H1 (cell line): ENCODE results near the gene MTFR2. TPM values are rescaled to one million over a fixed set of nuclear protein-coding genes. Genes with fewer than 3 reads are reported as not detected.

Experiments used
- CTCF ChIA-PET: fragments of 300-600 bp; sonication (Branson Sonifier 250); formaldehyde crosslinking; loops from one replicate; lab custom pipeline; 2021; ENCODE audit not compliant: partially characterized antibody; lab: Charles Lee
- POLR2A ChIA-PET: fragments of 300-600 bp; sonication (Branson Sonifier 250); formaldehyde crosslinking; loops from one replicate; lab custom pipeline; 2021; ENCODE audit warnings: inconsistent platforms; ENCODE audit not compliant: partially characterized antibody; lab: Charles Lee
- DNase-seq, 2 experiments: peaks; one replicate each; pipeline versions ENCODE4 v3.0.0 to v3.0.0-alpha.2; 2010 to 2022; ENCODE audit warnings: low spot score in 2 of 2, low read depth in 1 of 2, mixed read lengths in 1 of 2
- FAIRE-seq: peaks from 2 replicates; lab custom pipeline; 2011; peaks lifted over from hg19 to GRCh38; lab: Jason Lieb, UNC
- H2AFZ ChIP-seq: 2 replicates; pipeline ENCODE4 v1.8.1; 2012; ENCODE audit warnings: low read length, inconsistent platforms
- H2AK5ac ChIP-seq: 2 replicates; pipeline ENCODE4 v1.6.1; 2013; ENCODE audit warnings: low read depth, low read length
- H2BK120ac ChIP-seq: replicated peaks from 2 replicates; pipeline ENCODE3; 2013; ENCODE audit warnings: low read depth, low read length, inconsistent platforms
- H2BK12ac ChIP-seq: 2 replicates; pipeline ENCODE4 v1.6.1; 2013; ENCODE audit warnings: low read depth, low read length
- H2BK15ac ChIP-seq: 2 replicates; pipeline ENCODE4 v1.6.1; 2013; ENCODE audit warnings: low read length
- H2BK20ac ChIP-seq: 2 replicates; pipeline ENCODE4 v1.6.1; 2013; ENCODE audit warnings: low read length
- H2BK5ac ChIP-seq: 2 replicates; pipeline ENCODE4 v1.6.1; 2013; ENCODE audit warnings: low read depth, low read length
- H3K14ac ChIP-seq: 2 replicates; pipeline ENCODE4 v1.6.1; 2013; ENCODE audit warnings: inconsistent platforms; ENCODE audit not compliant: insufficient read length
- H3K18ac ChIP-seq: 2 replicates; pipeline ENCODE4 v1.6.1; 2013; ENCODE audit warnings: low read length; ENCODE audit errors: extremely low read depth
- H3K23ac ChIP-seq: 2 replicates; pipeline ENCODE4 v1.6.1; 2013; ENCODE audit warnings: inconsistent platforms; ENCODE audit not compliant: insufficient read length
- H3K23me2 ChIP-seq: 2 replicates; pipeline ENCODE4 v1.6.1; 2013; ENCODE audit warnings: low read depth, low read length
- H3K27ac ChIP-seq: 2 replicates; pipeline ENCODE4 v1.6.1; 2011; ENCODE audit warnings: low read depth, low read length, inconsistent platforms
- H3K27me3 ChIP-seq, 4 experiments: replicated peaks in 1 of 4; 1 replicate in 1 of 4; 2 replicates in 3 of 4; pipeline versions ENCODE4 v1.6.1 to v1.8.1; 2011 to 2013; ENCODE audit warnings: low read length in 3 of 4, mild to moderate bottlenecking in 3 of 4, inconsistent platforms in 2 of 4, mixed read lengths in 2 of 4, moderate library complexity in 1 of 4; ENCODE audit not compliant: control insufficient read depth in 3 of 4, insufficient read depth in 3 of 4; ENCODE audit errors: extremely low read depth in 1 of 4
- H3K36me3 ChIP-seq, 4 experiments: 2 replicates each; pipeline versions ENCODE4 v1.6.1 to v1.8.1; 2011 to 2013; ENCODE audit warnings: mild to moderate bottlenecking in 4 of 4, low read length in 3 of 4, moderate library complexity in 2 of 4, control low read depth in 1 of 4, inconsistent platforms in 1 of 4; ENCODE audit not compliant: insufficient read depth in 4 of 4, control insufficient read depth in 2 of 4
- H3K4ac ChIP-seq: replicated peaks from 2 replicates; pipeline ENCODE3; 2013; ENCODE audit warnings: low read length, low read depth, mixed read lengths, inconsistent platforms; ENCODE audit not compliant: insufficient read length
- H3K4me1 ChIP-seq, 4 experiments: replicated peaks in 1 of 4; 1 replicate in 1 of 4; 2 replicates in 3 of 4; pipeline versions ENCODE4 v1.6.1 to v1.8.1; 2011 to 2013; ENCODE audit warnings: low read length in 3 of 4, inconsistent platforms in 2 of 4, mixed read lengths in 1 of 4; ENCODE audit not compliant: insufficient read depth in 4 of 4, control insufficient read depth in 3 of 4
- H3K4me2 ChIP-seq, 2 experiments: 2 replicates each; pipeline versions ENCODE4 v1.6.1 to v1.8.1; 2011 to 2013; ENCODE audit warnings: low read depth in 2 of 2, low read length in 2 of 2, control low read depth in 1 of 2, inconsistent platforms in 1 of 2, mild to moderate bottlenecking in 1 of 2; ENCODE audit not compliant: insufficient read depth in 1 of 2
- H3K4me3 ChIP-seq, 4 experiments: fragments of 200-600, 300-600 bp in 1 of 4; sonication (generic), shearing (Covaris generic), sonication (Bioruptor Twin) in 1 of 4; 2 replicates each; pipeline versions ENCODE4 v1.5.1 to v1.8.1; 2011 to 2016; ENCODE audit warnings: low read length in 4 of 4, low read depth in 3 of 4, control low read depth in 2 of 4, inconsistent platforms in 2 of 4, mild to moderate bottlenecking in 2 of 4, mixed read lengths in 1 of 4, moderate library complexity in 1 of 4; ENCODE audit not compliant: insufficient read depth in 2 of 4; ENCODE audit errors: extremely low read depth in 1 of 4
- H3K56ac ChIP-seq: replicated peaks from 2 replicates; pipeline ENCODE3; 2013; ENCODE audit warnings: low read depth, mild to moderate bottlenecking, mixed read lengths, low read length, inconsistent platforms; ENCODE audit not compliant: insufficient read length
- H3K79me1 ChIP-seq: 2 replicates; pipeline ENCODE4 v1.6.1; 2013; ENCODE audit warnings: low read depth, low read length, control low read depth
- H3K79me2 ChIP-seq, 2 experiments: 2 replicates each; pipeline versions ENCODE4 v1.6.1 to v1.8.1; 2012 to 2013; ENCODE audit warnings: low read length in 2 of 2, mild to moderate bottlenecking in 2 of 2, inconsistent platforms in 1 of 2; ENCODE audit not compliant: insufficient read depth in 2 of 2, control insufficient read depth in 1 of 2
- H3K9ac ChIP-seq, 4 experiments: replicated peaks in 1 of 4; 1 replicate in 1 of 4; 2 replicates in 3 of 4; pipeline versions ENCODE4 v1.6.1 to v1.8.1; 2011 to 2013; ENCODE audit warnings: low read depth in 3 of 4, low read length in 3 of 4, control low read depth in 2 of 4, mild to moderate bottlenecking in 2 of 4, moderate library complexity in 2 of 4, inconsistent platforms in 1 of 4; ENCODE audit errors: extremely low read depth in 1 of 4
- H3K9me3 ChIP-seq, 2 experiments: 2 replicates each; pipeline versions ENCODE4 v1.6.1 to v1.8.1; 2012 to 2013; ENCODE audit warnings: mild to moderate bottlenecking in 2 of 2, moderate library complexity in 2 of 2, control low read depth in 1 of 2, inconsistent platforms in 1 of 2, low read depth in 1 of 2, low read length in 1 of 2, mixed read lengths in 1 of 2; ENCODE audit not compliant: insufficient read depth in 2 of 2
- H4K20me1 ChIP-seq, 2 experiments: replicated peaks in 1 of 2; 2 replicates each; pipeline versions ENCODE3 to v1.8.1; 2011 to 2013; ENCODE audit warnings: inconsistent platforms in 2 of 2, low read length in 2 of 2, mild to moderate bottlenecking in 1 of 2; ENCODE audit not compliant: insufficient read depth in 2 of 2, control insufficient read depth in 1 of 2
- H4K5ac ChIP-seq: 2 replicates; pipeline ENCODE4 v1.6.1; 2013; ENCODE audit warnings: low read length, low read depth, mixed read lengths, inconsistent platforms; ENCODE audit not compliant: insufficient read length
- H4K8ac ChIP-seq: 2 replicates; pipeline ENCODE4 v1.8.0; 2013; ENCODE audit warnings: mild to moderate bottlenecking, moderate library complexity, low read length, inconsistent platforms; ENCODE audit not compliant: insufficient read depth; ENCODE audit errors: extremely low read depth
- H4K91ac ChIP-seq: replicated peaks from 2 replicates; pipeline ENCODE3; 2013; ENCODE audit warnings: low read length, mixed read lengths, inconsistent platforms; ENCODE audit not compliant: insufficient read length
- CBX5 ChIP-seq: fragments of 300-800, 300-1000 bp; sonication (generic); IDR thresholded peaks from 2 replicates; pipeline ENCODE4 v1.7.1; 2016; ENCODE audit warnings: antibody characterized with exemption, low read length, low read depth
- HDAC2 ChIP-seq, 2 experiments: fragments of 300-600 bp in 1 of 2; sonication (generic) in 1 of 2; IDR thresholded peaks; 2 replicates each; pipeline ENCODE4 v1.6.1; 2011 to 2012; ENCODE audit warnings: low read depth in 2 of 2, low read length in 2 of 2, mild to moderate bottlenecking in 2 of 2, moderate library complexity in 2 of 2, borderline replicate concordance in 1 of 2, inconsistent platforms in 1 of 2
- JUND ChIP-seq: IDR thresholded peaks from 2 replicates; pipeline ENCODE4 v1.6.1; 2011; ENCODE audit warnings: mild to moderate bottlenecking, improper control_type of control experiment, low read length
- KDM1A ChIP-seq: fragments of 200-600, 300-600 bp; sonication (generic); IDR thresholded peaks from 2 replicates; pipeline ENCODE4 v1.7.1; 2016; ENCODE audit warnings: mild to moderate bottlenecking, low read length, borderline replicate concordance
- KDM4A ChIP-seq: IDR thresholded peaks from one replicate; pipeline ENCODE4 v1.7.1; 2012; ENCODE audit warnings: low read depth, mild to moderate bottlenecking, moderate library complexity, low read length, inconsistent platforms; ENCODE audit not compliant: severe bottlenecking
- POLR2AphosphoS5 ChIP-seq: IDR thresholded peaks from 2 replicates; pipeline ENCODE4 v1.6.1; 2011; ENCODE audit warnings: low read depth, low read length
- RXRA ChIP-seq: IDR thresholded peaks from 2 replicates; pipeline ENCODE4 v1.6.1; 2011; ENCODE audit warnings: low read depth, mild to moderate bottlenecking, low read length, moderate library complexity; ENCODE audit not compliant: insufficient read depth
- SP1 ChIP-seq: IDR thresholded peaks from 2 replicates; pipeline ENCODE4 v1.6.1; 2011; ENCODE audit warnings: low read depth, low read length
- TAF7 ChIP-seq: optimal IDR thresholded peaks from 2 replicates; pipeline ENCODE3; 2011; ENCODE audit warnings: low read depth, mild to moderate bottlenecking, inconsistent platforms, low read length, moderate library complexity, borderline replicate concordance
- YY1 ChIP-seq: IDR thresholded peaks from 2 replicates; pipeline ENCODE4 v1.6.1; 2011; ENCODE audit warnings: low read depth, mild to moderate bottlenecking, low read length
- WGBS, 2 experiments: shearing (Covaris generic) in 1 of 2; methylation state at CpG; one replicate each; pipeline versions ENCODE4 v1.1.6 to v1.1.7; 2013 to 2015; ENCODE audit warnings: low lambda C conversion rate in 2 of 2, mixed read lengths in 2 of 2, inconsistent platforms in 1 of 2, low coverage in 1 of 2, missing lambda C conversion rate in 1 of 2; ENCODE audit not compliant: insufficient replicate concordance in 2 of 2, insufficient coverage in 1 of 2, insufficient read length in 1 of 2; ENCODE audit errors: extremely low coverage in 1 of 2, missing lambda C conversion rate in 1 of 2; 5-methylcytosine and 5-hydroxymethylcytosine counted together
- polyA plus RNA-seq, 7 experiments: library from polyadenylated mRNA; depleted of rRNA in 3 of 7; stranded (reverse) in 5 of 7; unstranded in 2 of 7; fragments of >200 nt in 5 of 7; fragments of 200-250 nt in 2 of 7; gene quantifications; 1 replicate in 5 of 7; 2 replicates in 1 of 7; 4 replicates in 1 of 7; pipeline versions ENCODE4 v1.2.1 to v1.2.3, GENCODE V29; 2011 to 2013; ENCODE audit warnings: missing spikeins in 2 of 7, mixed read lengths in 2 of 7
- total RNA-seq: library from RNA; stranded (reverse); fragmentation: NEBNext Ultra II Directional; extraction: Animal tissue kit (Norgen Biotek cat#: 25700); gene quantifications from 2 replicates; pipeline ENCODE4 v1.2.1, GENCODE V29; 2021

The MTFR2 gene
- total and polyA plus RNA-seq, 2 of the 8 experiments (the other 6 are each of a cell fraction or from before 2014, with no cell fraction given) = 8.5 to 10.7 TPM

DNA sequence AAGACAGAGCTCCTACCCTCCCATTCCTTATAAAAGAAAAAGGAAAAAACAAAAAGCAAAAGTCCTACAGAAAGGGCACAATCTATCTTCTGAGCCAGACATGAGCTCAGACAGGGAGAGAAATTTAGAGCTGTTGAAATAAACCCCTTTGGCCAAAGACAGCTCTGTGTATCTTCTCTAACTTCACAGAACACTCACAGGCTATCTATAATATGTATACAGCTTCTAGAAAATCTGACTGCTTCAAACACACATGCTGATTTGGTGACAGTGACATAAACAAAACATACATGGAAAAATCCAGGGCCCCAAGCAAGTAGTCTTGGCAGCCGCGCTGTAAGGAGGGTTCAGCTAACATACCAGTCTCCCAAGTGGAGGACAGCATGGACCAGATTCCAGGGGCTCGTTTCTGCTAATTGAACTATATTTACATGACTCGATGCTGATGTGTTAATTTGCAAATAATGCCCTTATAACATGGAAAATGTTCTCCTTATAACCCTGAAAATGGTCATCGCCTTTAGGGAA is 37.0 kb downstream of the MTFR2 start:
- no peak for FAIRE-seq
- H2BK15ac ChIP-seq = no peak overlapping the region
- CTCF ChIA-PET = interaction anchor here (1.2 to 3.5 kb wide), 4 partner anchors 13 to 677 kb away, joined by 3 to 19 read pairs (median 4); no protein-coding TSS in a partner anchor

More for the DNA sequence above, 37.0 kb downstream of the MTFR2 start:
- Histone ChIP-seq H3K23me2 (no peaks in the 10 kb centered on the region; the same call in 1 of the 2 replicates), H4K91ac (no peak overlapping the region), H2AFZ (no peak overlapping the region), H3K4ac (no peak overlapping the region), H4K20me1 (no peaks in the 10 kb centered on the region), H2BK120ac (no peak overlapping the region), H2BK12ac (no peak overlapping the region), H3K56ac (no peak overlapping the region), H2BK20ac (no peak overlapping the region), H3K14ac (no peak overlapping the region), H4K5ac (no peak overlapping the region), H3K79me2 (no peaks in the 10 kb centered on the region), H3K23ac (no peak overlapping the region), H3K79me1 (no peaks in the 10 kb centered on the region), H3K9ac (no peak overlapping the region), H2BK5ac (no peak overlapping the region), H3K27me3 (no peaks in the 10 kb centered on the region), H3K27ac (no peak overlapping the region), H3K4me2 (no peak overlapping the region), H2AK5ac (no peak overlapping the region), H4K8ac (no peak overlapping the region), H3K36me3 (no peaks in the 10 kb centered on the region), H3K9me3 (no peaks in the 10 kb centered on the region), H3K4me3 (no peak overlapping the region), H3K4me1 (no peaks in the 10 kb centered on the region), H3K18ac (no peak overlapping the region)
- DNase-seq = no peak
- TF ChIP-seq TAF7 = no peak
- TF ChIP-seq SP1 = no peak
- no peak for TF ChIP-seq KDM4A
- no peak for TF ChIP-seq POLR2AphosphoS5
- TF ChIP-seq YY1 = no peak
- no peak for TF ChIP-seq CBX5
- no peak for TF ChIP-seq JUND
- TF ChIP-seq KDM1A = no peak
- TF ChIP-seq RXRA = no peak
- TF ChIP-seq HDAC2 (IDR thresholded peaks at IDR 0.05; ENCODE audit: borderline replicate concordance in 1 of 2, low read depth in 2 of 2, low read length in 2 of 2) = no peak
- POLR2A ChIA-PET = no interaction called here
- WGBS, 2 experiments = 93% methylated on average over 5 of the region's 5 CpGs; no CpG with 5 or more reads in 1 of the 2 experiments
